ENCODE data around the gene GNRHR.

DNA sequence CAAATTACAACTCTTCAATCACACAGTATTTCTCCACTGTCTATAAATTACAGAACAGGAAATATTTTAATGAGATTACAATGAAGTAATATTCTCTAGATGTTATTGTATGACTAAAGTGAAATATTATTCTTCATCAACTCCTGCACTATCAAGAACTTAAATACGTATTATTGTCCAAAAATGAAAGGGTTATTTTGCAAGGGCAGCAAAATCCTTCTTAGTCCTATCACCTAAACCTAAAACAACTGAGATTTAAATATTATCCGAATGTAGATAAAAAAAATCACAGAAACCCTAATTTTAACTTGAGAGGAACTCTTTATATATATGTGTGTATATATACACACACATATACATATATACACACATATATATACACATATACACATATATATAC, 58.1 kb downstream of the GNRHR start:
- TF ChIP-seq ZNF274 (IDR thresholded peaks at IDR 0.05; ENCODE audit: low read depth, low read length) (no peak), SUZ12 (IDR thresholded peaks at IDR 0.05; ENCODE audit: extremely low read depth, insufficient read depth, insufficient read length) (no peak)
